Stimulated activated CD4-positive, alpha-beta T cell treated with anti-CD3 and anti-CD28 coated beads, Interleukin-12 subunit alpha, Interleukin-12 subunit beta, amount 100 ng/mL, for 4 hours (primary cell): ENCODE results near the gene NEK6.
A peak's percentile ranks its signal among the peaks of the same experiment; 100 is the strongest.

Source experiments
- DNase-seq: peaks from one replicate; pipeline ENCODE4 v3.0.0-alpha.2; 2020

The NEK6 gene

GRCh38 chr9:124281931-124282371 is 24.2 kb downstream of the NEK6 start:
- DNase-seq: no peak

- no peak for DNase-seq
Measured at GRCh38 chr9:124282442-124283227, 24.9 kb downstream of the NEK6 start.

GRCh38 chr9:124283228-124283814 is 25.6 kb downstream of the NEK6 start:
- DNase-seq: no peak

GRCh38 chr9:124284237-124284831 is 26.6 kb downstream of the NEK6 start:
- no peak for DNase-seq

- DNase-seq: no peak
Measured at GRCh38 chr9:124284940-124285441, 27.2 kb downstream of the NEK6 start.

GRCh38 chr9:124285490-124285889 is 27.7 kb downstream of the NEK6 start:
- no peak for DNase-seq

- DNase-seq: peak; percentile 42
Measured at GRCh38 chr9:124285903-124286291, 28.1 kb downstream of the NEK6 start.

GRCh38 chr9:124286292-124286931 is 28.7 kb downstream of the NEK6 start:
- DNase-seq: peak; percentile 38

- DNase-seq: no peak
Measured at GRCh38 chr9:124290053-124290591, 32.4 kb downstream of the NEK6 start.

GRCh38 chr9:124290743-124291554 is 33.2 kb downstream of the NEK6 start:
- DNase-seq: no peak

GRCh38 chr9:124291801-124292396 is 34.1 kb downstream of the NEK6 start:
- DNase-seq: peak; percentile 33

- DNase-seq: no peak
Measured at GRCh38 chr9:124292696-124293593, 35.2 kb downstream of the NEK6 start.

- DNase-seq: no peak
Measured at GRCh38 chr9:124293718-124294506, 36.2 kb downstream of the NEK6 start.

GRCh38 chr9:124295159-124295794 is 37.5 kb downstream of the NEK6 start:
- DNase-seq: no peak

GRCh38 chr9:124296094-124296493 is 38.3 kb downstream of the NEK6 start:
- no peak for DNase-seq

- DNase-seq: no peak
Measured at GRCh38 chr9:124296796-124297550, 39.2 kb downstream of the NEK6 start.

GRCh38 chr9:124297551-124297901 is 39.8 kb downstream of the NEK6 start:
- DNase-seq: no peak

GRCh38 chr9:124297915-124298645 is 40.3 kb downstream of the NEK6 start:
- DNase-seq: no peak
